Ammon's horn (tissue), 1 donor: Measurements from ENCODE around the gene SLC39A3.

ENCODE experiments used
- DNase-seq: peaks from one replicate; pipeline ENCODE4 v3.0.0-alpha.2; 2016; ENCODE audit warnings: low spot score

The SLC39A3 gene, protein sequence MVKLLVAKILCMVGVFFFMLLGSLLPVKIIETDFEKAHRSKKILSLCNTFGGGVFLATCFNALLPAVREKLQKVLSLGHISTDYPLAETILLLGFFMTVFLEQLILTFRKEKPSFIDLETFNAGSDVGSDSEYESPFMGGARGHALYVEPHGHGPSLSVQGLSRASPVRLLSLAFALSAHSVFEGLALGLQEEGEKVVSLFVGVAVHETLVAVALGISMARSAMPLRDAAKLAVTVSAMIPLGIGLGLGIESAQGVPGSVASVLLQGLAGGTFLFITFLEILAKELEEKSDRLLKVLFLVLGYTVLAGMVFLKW

DNA sequence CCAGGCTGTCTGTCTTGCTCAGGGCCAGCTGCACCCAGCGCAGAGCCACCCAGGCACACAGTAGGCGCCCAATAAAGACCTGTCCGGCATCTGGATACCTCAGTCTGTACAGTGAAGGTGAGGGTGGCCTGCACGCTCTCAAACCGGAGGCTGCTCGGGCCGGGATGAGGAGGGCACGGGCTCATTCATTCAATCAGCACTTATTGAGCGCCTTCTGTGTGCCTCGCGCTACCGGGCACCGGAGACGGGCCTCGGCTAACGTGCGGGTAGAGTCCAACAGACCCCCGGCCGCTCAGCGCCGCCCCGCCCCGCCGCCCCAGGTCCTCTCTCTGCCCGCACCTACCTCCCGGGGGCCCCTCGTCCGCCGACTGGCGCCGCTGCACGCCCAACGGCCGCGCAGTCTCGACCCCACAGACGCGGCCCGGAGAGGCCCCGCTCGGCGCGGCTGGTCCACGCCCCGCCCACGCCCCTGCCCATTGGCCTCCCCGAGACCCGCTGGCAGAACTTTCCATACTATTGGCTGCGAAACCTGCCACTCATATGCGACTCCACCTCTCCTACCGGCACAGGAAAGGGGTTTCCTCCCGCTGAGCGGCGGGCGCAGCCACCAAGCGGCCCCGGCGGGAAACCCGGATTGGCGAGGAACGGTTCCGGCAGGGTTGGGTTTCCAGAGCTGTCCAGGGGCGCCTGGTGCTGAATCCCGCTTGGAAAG, at the start of gene SLC39A3:
SLC39A3 (minus strand) TSS at position 416 of the 712 bp plus-strand sequence. CDS start 2,760 bp downstream, outside the sequence.
- DNase-seq: peak; percentile 97

DNA sequence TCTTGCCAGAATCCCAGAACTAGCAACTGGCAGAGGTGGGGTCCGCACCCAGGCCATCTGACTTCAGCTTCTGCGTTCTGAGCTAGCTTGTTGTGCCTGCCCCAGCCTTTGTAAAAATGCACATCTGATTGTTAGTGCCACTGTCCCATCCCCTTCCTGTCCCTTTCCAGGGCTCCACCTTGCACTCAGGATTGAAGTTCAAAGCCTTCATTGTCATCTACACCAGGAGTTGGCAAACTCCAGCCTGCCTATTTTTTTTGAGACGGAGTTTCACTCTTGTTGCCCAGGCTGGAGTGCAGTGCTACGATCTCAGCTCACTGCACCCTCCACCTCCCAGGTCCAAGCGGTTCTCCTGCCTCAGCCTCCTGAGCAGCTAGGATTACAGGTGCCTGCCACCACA, 48.4 kb upstream of the SLC39A3 start:
- DNase-seq: no peak

DNA sequence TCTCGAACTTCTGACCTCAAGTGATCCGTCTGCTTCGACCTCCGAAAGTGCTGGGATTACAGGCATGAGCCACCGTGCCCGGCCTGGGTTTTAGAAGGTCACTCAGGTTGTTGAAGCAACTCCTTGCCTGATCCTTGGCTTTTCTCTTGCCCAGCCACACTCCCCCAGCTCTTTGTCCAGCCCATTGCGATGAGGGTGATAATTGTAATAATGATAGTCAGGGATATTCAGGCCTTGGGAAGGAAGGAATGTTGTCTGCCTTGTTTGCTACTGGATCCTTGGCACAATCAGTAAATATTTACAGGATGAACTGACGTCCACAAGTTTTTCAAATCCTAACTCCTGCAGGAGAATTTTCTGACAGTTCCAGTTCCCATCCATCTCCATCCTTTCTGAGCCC, 47.3 kb upstream of the SLC39A3 start:
- no peak for DNase-seq

- peak; percentile 100 for DNase-seq
Observed at GRCh38 chr19:2785244-2785997, 45.6 kb upstream of the SLC39A3 start, which contains the start of gene THOP1. THOP1 (plus strand) TSS chr19:2785503; CDS start chr19:2785663, 160 bp downstream.

- no peak for DNase-seq
Observed at GRCh38 chr19:2783781-2784145, 43.9 kb upstream of the SLC39A3 start.

- peak; percentile 99 for DNase-seq
Observed at GRCh38 chr19:2782936-2783780, 43.3 kb upstream of the SLC39A3 start, which contains the start of gene SGTA. SGTA (minus strand) TSS chr19:2783273; CDS start chr19:2769068, 14,205 bp downstream.

DNA sequence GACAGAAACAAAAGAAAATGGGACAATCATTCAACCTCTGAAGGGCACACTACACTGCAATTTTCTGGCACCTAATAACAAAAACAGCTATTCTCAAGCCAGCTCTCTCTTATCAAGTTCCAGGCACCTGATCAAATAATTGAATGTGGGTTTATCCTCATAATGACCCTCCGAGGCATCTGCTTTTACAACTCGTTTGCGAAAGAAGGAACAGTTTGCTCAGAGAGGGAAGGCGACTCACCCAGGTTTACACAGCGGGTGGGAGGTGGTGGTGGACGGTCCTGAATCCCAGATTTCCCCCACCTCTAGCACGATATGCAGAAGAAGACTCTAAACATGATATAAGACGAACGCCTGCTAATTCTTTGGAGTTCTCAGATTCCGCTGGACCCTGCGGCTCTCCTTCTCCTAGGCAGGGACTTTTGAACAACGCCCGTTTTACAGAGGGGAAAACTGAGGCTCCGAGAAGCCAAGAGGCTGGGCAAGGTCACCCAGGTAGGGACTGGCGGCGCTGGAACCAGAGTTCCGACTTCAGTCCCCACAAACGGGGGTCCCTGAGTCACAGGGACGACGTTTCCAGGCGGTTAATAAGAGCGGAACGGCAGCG, 42.6 kb upstream of the SLC39A3 start:
- DNase-seq: no peak

GRCh38 chr19:2780284-2780683, 40.5 kb upstream of the SLC39A3 start:
- no peak for DNase-seq

DNA sequence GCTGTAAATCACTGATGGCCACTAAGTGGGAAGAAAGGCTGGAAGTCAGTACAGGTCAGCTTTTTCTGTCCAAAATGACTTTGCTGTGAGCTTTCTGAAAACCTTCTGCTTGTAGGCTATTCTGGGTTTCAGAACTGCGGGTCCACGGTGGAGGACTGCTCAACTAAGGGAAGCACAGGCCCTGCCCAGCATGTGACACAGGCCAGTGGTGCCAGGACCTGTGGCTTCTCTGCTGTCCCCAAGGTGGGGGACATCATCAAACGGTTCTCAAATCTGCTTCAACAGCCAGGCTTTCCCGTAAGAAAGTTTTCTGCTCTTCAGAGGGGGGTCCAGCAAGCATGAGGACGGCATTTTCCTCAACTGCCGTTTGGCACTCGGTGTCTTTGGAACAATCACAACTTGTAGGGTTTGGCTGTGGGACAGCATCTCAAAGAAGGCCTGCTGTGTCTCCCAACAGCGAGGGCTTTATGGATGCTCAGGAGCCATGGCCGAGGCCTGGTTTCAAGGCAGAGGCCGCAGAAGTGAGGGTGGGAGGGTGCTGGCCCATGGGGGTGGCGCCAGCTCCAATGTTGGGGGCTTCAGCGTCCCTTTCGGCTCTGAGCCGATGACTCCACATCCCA, 39.4 kb upstream of the SLC39A3 start:
- peak; percentile 77 for DNase-seq

- no peak for DNase-seq
Observed at GRCh38 chr19:2777952-2778683, 38.3 kb upstream of the SLC39A3 start.

GRCh38 chr19:2775556-2776430, 36.0 kb upstream of the SLC39A3 start:
- peak; percentile 58 for DNase-seq

DNA sequence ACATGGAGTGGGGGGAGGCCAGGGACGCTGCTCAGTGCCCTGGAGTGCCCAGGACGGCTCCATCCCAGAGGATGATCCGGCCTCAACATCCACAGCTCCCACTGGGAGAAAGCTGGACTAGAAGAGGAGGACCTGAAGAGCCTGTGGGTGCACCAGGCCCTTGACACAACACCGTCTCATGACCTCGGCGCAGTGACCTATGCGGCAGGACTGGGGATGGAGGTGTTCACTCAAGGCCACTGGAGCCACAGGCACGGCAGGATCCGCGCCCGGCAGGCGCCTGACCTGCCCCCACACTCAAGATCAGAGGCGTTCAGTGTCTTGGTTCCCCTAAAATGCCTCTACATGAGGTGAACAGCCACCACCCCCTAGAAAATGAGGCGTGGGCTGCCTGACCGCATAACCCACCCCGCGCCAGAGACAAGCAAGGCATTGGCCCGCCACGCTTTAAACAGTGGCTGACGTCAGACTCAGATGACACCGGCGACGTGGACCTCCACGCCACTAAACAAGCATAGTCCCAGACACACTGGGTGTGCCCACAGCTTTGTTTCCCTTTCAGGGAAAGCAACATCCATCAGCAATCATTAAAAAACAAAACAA, 35.2 kb upstream of the SLC39A3 start:
- peak; percentile 39 for DNase-seq

GRCh38 chr19:2774083-2774679, 34.4 kb upstream of the SLC39A3 start:
- no peak for DNase-seq

GRCh38 chr19:2771786-2772674, 32.2 kb upstream of the SLC39A3 start:
- no peak for DNase-seq

GRCh38 chr19:2770055-2771013, 30.5 kb upstream of the SLC39A3 start:
- DNase-seq: peak; percentile 77

DNA sequence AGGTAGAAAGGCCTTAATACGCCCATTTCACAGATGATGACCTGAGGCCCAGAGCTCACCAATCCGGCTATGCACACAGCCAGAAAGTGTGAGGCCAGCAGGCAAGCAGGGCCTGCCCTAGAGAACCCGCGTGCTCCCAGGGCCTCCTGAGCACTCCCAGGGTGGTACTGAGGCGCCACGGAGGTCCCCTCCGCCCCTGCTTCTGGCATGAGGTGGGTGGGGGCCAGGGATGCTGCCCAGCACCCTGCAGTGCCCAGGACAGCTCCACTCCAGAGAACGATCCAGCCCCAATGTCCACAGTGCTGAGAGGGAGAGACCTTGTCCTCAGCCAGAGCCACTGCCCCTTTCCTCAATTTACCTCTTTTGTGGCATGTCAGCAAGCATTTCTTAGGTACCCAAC, 29.4 kb upstream of the SLC39A3 start:
- no peak for DNase-seq
